B cell (primary cell): ENCODE data around the gene CD44.

ENCODE experiments used
- CTCF ChIP-seq: fragments of 200-600 bp; IDR thresholded peaks from one replicate; pipeline ENCODE4 v1.8.0; 2022; ENCODE audit warnings: antibody characterized with exemption, mild to moderate bottlenecking
- EZH2 ChIP-seq: IDR thresholded peaks from 2 replicates; pipeline ENCODE4 v1.6.1; 2012; ENCODE audit warnings: borderline replicate concordance, low read depth, mild to moderate bottlenecking, moderate library complexity, low read length; ENCODE audit not compliant: insufficient read depth, poor library complexity, severe bottlenecking

- TF ChIP-seq CTCF (no peak), EZH2 (no peak)
Observed at GRCh38 chr11:35270342-35270741, 131.4 kb downstream of the CD44 start.
